IMR-90 (cell line): ENCODE data around the gene COX7A1. TPM values are rescaled to one million over a fixed set of nuclear protein-coding genes. Genes with fewer than 3 reads are reported as not detected.
"Not testable (repeated sequence)": the region's sequence is repeated elsewhere in the genome, so short reads cannot be mapped to it uniquely, and the experiment has no call there.

ENCODE experiments used
- ATAC-seq: fragments of 200-7000 bp; cut with Tn5 transposase; 2 replicates; pipeline ENCODE4 v1.9.1; 2020; ENCODE audit warnings: low read depth, mild to moderate bottlenecking, moderate library complexity
- BruUV-seq: library from RNA; stranded (reverse); fragments of 400-500 nt; replicated peaks from 2 replicates; lab custom pipeline; 2021; lab: Mats Ljungman, UMichigan
- CTCF ChIA-PET: fragments of 300-600 bp; formaldehyde crosslinking; extraction: SDS; loops from one replicate; lab custom pipeline; 2021; ENCODE audit warnings: antibody characterized with exemption; lab: Yijun Ruan, JAX
- POLR2A ChIA-PET: fragments of 300-600 bp; sonication (Branson Sonifier 250); formaldehyde crosslinking; loops from one replicate; lab custom pipeline; 2022; ENCODE audit warnings: antibody characterized with exemption; ENCODE audit not compliant: unreplicated experiment; lab: Charles Lee
- DNase-seq: peaks from one replicate; pipeline ENCODE4 v3.0.0; 2013
- H2AFZ ChIP-seq: replicated peaks from 2 replicates; pipeline ENCODE3; 2013; ENCODE audit warnings: low read length, mild to moderate bottlenecking; ENCODE audit not compliant: poor library complexity
- H2AK5ac ChIP-seq: 2 replicates; pipeline ENCODE4 v1.6.1; 2013; ENCODE audit warnings: low read depth, low read length, inconsistent platforms
- H2AK9ac ChIP-seq: replicated peaks from 2 replicates; pipeline ENCODE3; 2013; ENCODE audit warnings: mild to moderate bottlenecking, low read depth, low read length, moderate library complexity; ENCODE audit not compliant: poor library complexity
- H2BK120ac ChIP-seq: 2 replicates; pipeline ENCODE4 v1.6.1; 2013; ENCODE audit warnings: low read depth, low read length, inconsistent platforms
- H2BK15ac ChIP-seq: 3 replicates; pipeline ENCODE4 v1.6.1; 2013; ENCODE audit warnings: low read depth, low read length, inconsistent platforms
- H2BK20ac ChIP-seq: 2 replicates; pipeline ENCODE4 v1.6.1; 2013; ENCODE audit warnings: low read depth, mild to moderate bottlenecking, inconsistent platforms, low read length, moderate library complexity
- H2BK5ac ChIP-seq: 2 replicates; pipeline ENCODE4 v1.6.1; 2013; ENCODE audit warnings: mild to moderate bottlenecking, low read depth, low read length, inconsistent platforms; ENCODE audit not compliant: poor library complexity, severe bottlenecking
- H3K14ac ChIP-seq: replicated peaks from 2 replicates; pipeline ENCODE4 v1.6.1; 2013; ENCODE audit warnings: low read depth, low read length, inconsistent platforms
- H3K18ac ChIP-seq: 2 replicates; pipeline ENCODE4 v1.6.1; 2013; ENCODE audit warnings: low read depth, low read length, control low read depth
- H3K23ac ChIP-seq: 2 replicates; pipeline ENCODE4 v1.6.1; 2013; ENCODE audit warnings: low read depth, low read length, inconsistent platforms
- H3K27ac ChIP-seq: 2 replicates; pipeline ENCODE4 v1.5.1; 2013; ENCODE audit warnings: mild to moderate bottlenecking, control low read depth, low read length; ENCODE audit not compliant: insufficient read depth
- H3K27me3 ChIP-seq: 2 replicates; pipeline ENCODE4 v1.6.1; 2013; ENCODE audit warnings: low read length; ENCODE audit not compliant: control insufficient read depth, insufficient read depth
- H3K36me3 ChIP-seq: 2 replicates; pipeline ENCODE4 v1.6.1; 2013; ENCODE audit warnings: low read length, mixed read lengths; ENCODE audit not compliant: control insufficient read depth, insufficient read depth
- H3K4ac ChIP-seq: 2 replicates; pipeline ENCODE4 v1.6.1; 2013; ENCODE audit warnings: low read depth, low read length, inconsistent platforms
- H3K4me1 ChIP-seq: 2 replicates; pipeline ENCODE4 v1.6.1; 2013; ENCODE audit warnings: low read length, mixed read lengths; ENCODE audit not compliant: control insufficient read depth, insufficient read depth
- H3K4me2 ChIP-seq: 2 replicates; pipeline ENCODE4 v1.6.1; 2013; ENCODE audit warnings: low read depth, mild to moderate bottlenecking, control low read depth, low read length, moderate library complexity
- H3K4me3 ChIP-seq: 2 replicates; pipeline ENCODE4 v1.5.1; 2013; ENCODE audit warnings: low read depth, mild to moderate bottlenecking, control low read depth, low read length, moderate library complexity; ENCODE audit not compliant: insufficient read depth
- H3K56ac ChIP-seq: 2 replicates; pipeline ENCODE4 v1.6.1; 2013; ENCODE audit warnings: low read length, inconsistent platforms; ENCODE audit not compliant: insufficient read depth; ENCODE audit errors: extremely low read depth
- H3K79me1 ChIP-seq, 2 experiments: 2 replicates each; pipeline ENCODE4 v1.6.1; 2013; ENCODE audit warnings: low read length in 2 of 2, inconsistent platforms in 1 of 2, low read depth in 1 of 2
- H3K9ac ChIP-seq: 2 replicates; pipeline ENCODE4 v1.6.1; 2013; ENCODE audit warnings: low read depth, low read length, control low read depth
- H3K9me1 ChIP-seq: 2 replicates; pipeline ENCODE4 v1.6.1; 2013; ENCODE audit warnings: low read length, inconsistent platforms; ENCODE audit not compliant: insufficient read depth
- H3K9me3 ChIP-seq: 2 replicates; pipeline ENCODE4 v1.6.1; 2013; ENCODE audit warnings: low read length; ENCODE audit not compliant: control insufficient read depth, insufficient read depth
- H4K20me1 ChIP-seq: 2 replicates; pipeline ENCODE4 v1.6.1; 2013; ENCODE audit warnings: low read length, inconsistent platforms; ENCODE audit not compliant: insufficient read depth
- H4K5ac ChIP-seq: 2 replicates; pipeline ENCODE4 v1.6.1; 2013; ENCODE audit warnings: mild to moderate bottlenecking, low read depth, low read length, control low read depth
- H4K8ac ChIP-seq, 2 experiments: 2 replicates each; pipeline ENCODE4 v1.6.1; 2013; ENCODE audit warnings: low read depth in 2 of 2, low read length in 2 of 2, control low read depth in 1 of 2, inconsistent platforms in 1 of 2
- H4K91ac ChIP-seq: 2 replicates; pipeline ENCODE4 v1.6.1; 2013; ENCODE audit warnings: low read depth, low read length, inconsistent platforms; ENCODE audit not compliant: insufficient read depth
- WGBS, 2 experiments: methylation state at CpG; one replicate each; pipeline versions ENCODE4 v1.1.5 to v1.1.7; 2013; ENCODE audit warnings: missing lambda C conversion rate in 2 of 2; ENCODE audit not compliant: insufficient read length in 1 of 2; ENCODE audit errors: extremely low coverage in 2 of 2; 5-methylcytosine and 5-hydroxymethylcytosine counted together
- dilution Hi-C: fragments of 300-500 bp; cut with HindIII; formaldehyde crosslinking; loops from one replicate; pipeline ENCODE4 v1.14.3; 2018; ENCODE audit warnings: low sequenced_read_pairs; ENCODE audit not compliant: unreplicated experiment
- in situ Hi-C: fragments of 300-500 bp; cut with MboI; formaldehyde crosslinking; loops from 3 replicates; pipeline ENCODE4 v1.14.3; 2019; ENCODE audit warnings: low sequenced_read_pairs, inconsistent platforms, mixed read lengths
- intact Hi-C: fragments of 100-400 bp; cut with micrococcal nuclease; formaldehyde crosslinking; loops from 2 replicates; pipeline ENCODE4 v1.10.0; 2022
- polyA plus RNA-seq, 3 experiments: library from polyadenylated mRNA; depleted of rRNA; stranded (reverse); fragments of >200 nt; gene quantifications; 2 replicates each; pipeline ENCODE4 v1.2.3, GENCODE V29; 2012; ENCODE audit warnings: low replicate concordance in 1 of 3
- total RNA-seq: library from RNA; depleted of rRNA; stranded (reverse); fragments of >200 nt; gene quantifications from 2 replicates; pipeline ENCODE4 v1.2.3, GENCODE V29; 2012

Gene COX7A1
- total and polyA plus RNA-seq, 2 of the 4 experiments (the other 2 are of a cell fraction), result 0.54 to 6.9 TPM

GRCh38 chr19:36173846-36174245 lies 21.6 kb upstream of the COX7A1 start:
- dilution Hi-C loops, H3K27ac ChIP-seq, H2BK5ac ChIP-seq, H3K4me3 ChIP-seq, H3K4me2 ChIP-seq, H3K4me1 ChIP-seq, H3K4ac ChIP-seq, H4K20me1 ChIP-seq, H3K18ac ChIP-seq, H2AK9ac ChIP-seq, H2BK15ac ChIP-seq, H2BK120ac ChIP-seq, H4K91ac ChIP-seq, H3K14ac ChIP-seq, H3K9ac ChIP-seq, H3K36me3 ChIP-seq, H3K9me1 ChIP-seq, BruUV-seq, H3K56ac ChIP-seq, DNase-seq, H3K27me3 ChIP-seq, H3K79me1 ChIP-seq, H3K23ac ChIP-seq, H3K9me3 ChIP-seq, H2BK20ac ChIP-seq, H4K5ac ChIP-seq, POLR2A ChIA-PET, intact Hi-C loops, H2AK5ac ChIP-seq, H4K8ac ChIP-seq, ATAC-seq: not testable (repeated sequence)
- H2AFZ ChIP-seq, result peak overlapping the region; percentile 60
- CTCF ChIA-PET, result interaction anchor here (0.6 to 2.3 kb wide), 2 partner anchors 46 to 103 kb away, joined by 3 to 12 read pairs; no protein-coding TSS in a partner anchor
- in situ Hi-C loops, result loop anchor here (5.0 kb wide), 1 partner anchor 47 kb away; no protein-coding TSS in a partner anchor
- no CpG with 5 or more reads among the region's 8 CpGs for WGBS, 2 experiments
